CD4-positive, alpha-beta T cell treated with Interleukin-2 at 100 ng/mL for 4 hours (primary cell): ENCODE results near the gene PDGFA.

Experiments used
- DNase-seq: peaks from one replicate; pipeline ENCODE4 v3.0.0-alpha.2; 2020; ENCODE audit warnings: low spot score

Gene PDGFA

GRCh38 chr7:473870-474604 lies 45.6 kb downstream of the PDGFA start:
- no peak for DNase-seq

DNA sequence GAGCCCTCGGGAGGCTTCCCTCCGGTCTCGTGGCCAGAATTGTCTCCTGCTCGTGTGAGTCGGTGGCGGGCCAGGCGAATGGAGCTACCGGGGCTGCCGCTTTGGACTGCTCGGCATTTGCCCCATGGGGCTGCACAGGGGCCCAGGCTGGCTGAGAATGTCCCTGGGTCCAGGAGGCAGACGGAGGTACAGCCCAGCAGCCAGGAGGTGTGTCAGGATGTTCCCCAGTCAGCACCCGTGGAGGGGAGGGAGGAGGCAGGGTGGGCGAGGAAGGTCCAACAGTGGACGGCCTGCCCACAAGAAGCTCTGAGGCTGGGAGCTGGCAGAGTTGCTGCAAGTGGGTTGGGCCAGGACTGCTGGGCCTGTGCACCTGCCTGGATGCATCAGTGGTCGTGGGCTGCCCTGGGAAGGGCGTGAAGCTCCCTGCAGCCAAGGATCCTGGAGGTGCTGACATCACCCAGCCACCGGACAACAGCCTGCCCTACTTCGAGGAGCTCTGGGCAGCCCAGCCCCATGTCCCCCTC lies 46.4 kb downstream of the PDGFA start:
- DNase-seq, result no peak

DNA sequence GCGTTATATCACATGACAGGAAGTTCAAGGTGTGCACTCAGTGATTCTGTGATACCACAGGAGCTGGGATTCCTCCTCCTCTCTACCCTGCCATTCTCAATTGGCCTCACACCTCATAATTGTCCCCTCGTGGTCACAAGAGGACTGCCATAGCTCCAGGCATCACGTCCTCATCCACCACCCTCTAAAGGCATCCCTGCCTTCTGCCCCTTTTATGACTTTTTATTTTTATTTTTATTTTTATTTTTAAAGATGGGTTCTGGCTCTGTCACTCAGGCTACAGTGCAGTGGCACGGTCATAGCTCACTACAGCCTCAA lies 47.0 kb downstream of the PDGFA start:
- DNase-seq, result no peak

DNA sequence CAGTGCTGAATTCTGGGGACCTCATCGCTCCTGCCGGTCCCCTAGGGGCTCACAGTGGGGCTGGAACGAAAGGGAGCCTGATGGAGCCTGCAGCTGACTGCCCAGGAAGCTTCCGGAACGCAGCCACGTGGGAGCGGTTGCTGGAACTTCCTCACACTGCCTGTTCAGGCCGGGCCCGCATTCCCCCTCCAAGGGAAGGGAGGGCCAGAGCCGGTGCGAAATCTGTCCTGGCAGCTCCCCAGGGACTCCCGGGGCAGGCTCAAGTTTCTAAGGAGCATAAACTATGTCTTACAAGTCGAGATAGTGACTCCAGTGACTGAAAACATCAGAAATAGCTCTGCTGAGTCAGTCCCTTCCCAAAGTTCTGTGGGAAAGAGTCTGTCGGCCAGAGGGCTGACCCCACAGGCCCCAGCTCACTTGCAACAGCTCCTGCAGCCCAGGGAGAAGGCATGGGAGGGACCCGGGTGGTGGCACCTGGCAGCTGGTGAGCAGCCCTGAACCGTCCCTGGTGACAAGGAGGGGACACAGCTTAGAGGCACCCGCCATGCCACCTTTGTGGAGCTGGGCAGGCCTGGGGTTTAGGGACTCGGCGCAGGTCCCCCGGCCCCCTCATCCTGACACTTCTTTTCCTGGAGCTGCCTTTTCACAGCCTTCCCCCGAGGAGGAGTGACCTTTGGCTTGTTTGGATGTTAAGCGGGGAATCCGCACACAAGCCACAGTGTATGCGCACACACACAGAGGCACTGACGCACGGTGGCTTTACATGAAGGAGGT lies 47.6 kb downstream of the PDGFA start:
- DNase-seq, result no peak

DNA sequence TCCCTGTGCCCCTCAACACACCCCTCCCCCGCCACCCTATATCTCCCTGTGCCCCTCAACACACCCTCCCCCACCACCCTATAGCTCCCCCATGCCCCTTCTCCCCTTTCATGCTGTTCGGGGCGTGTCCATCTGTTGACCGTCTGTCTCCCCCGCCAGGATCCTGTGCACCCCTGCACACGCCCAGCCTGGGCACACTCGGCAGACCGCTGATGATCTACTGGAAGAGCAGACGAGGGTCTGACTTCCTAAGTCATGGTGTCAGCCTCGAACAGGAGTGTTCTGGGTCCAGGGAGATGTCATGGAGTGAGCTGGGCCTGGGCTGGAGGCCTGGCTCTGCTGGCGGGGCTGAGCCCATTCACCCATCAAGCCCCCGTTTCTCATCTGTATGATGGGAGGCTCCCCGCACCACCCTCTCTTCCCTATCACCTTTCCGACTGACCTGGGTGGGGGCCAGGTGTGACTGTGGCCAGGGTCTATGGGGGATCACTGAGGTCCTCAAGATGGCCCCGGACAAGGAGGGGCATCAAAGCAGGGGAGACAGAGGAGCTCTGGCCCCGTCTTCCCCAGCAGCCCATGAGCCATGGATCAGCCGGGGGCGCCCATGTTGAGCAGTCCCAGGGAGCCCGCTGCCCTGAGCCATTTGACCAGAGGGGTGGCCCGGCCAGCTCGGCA lies 48.3 kb downstream of the PDGFA start:
- DNase-seq, result no peak

- no peak for DNase-seq
These were observed 50.1 kb downstream of the PDGFA start for GRCh38 chr7:469563-469961.

DNA sequence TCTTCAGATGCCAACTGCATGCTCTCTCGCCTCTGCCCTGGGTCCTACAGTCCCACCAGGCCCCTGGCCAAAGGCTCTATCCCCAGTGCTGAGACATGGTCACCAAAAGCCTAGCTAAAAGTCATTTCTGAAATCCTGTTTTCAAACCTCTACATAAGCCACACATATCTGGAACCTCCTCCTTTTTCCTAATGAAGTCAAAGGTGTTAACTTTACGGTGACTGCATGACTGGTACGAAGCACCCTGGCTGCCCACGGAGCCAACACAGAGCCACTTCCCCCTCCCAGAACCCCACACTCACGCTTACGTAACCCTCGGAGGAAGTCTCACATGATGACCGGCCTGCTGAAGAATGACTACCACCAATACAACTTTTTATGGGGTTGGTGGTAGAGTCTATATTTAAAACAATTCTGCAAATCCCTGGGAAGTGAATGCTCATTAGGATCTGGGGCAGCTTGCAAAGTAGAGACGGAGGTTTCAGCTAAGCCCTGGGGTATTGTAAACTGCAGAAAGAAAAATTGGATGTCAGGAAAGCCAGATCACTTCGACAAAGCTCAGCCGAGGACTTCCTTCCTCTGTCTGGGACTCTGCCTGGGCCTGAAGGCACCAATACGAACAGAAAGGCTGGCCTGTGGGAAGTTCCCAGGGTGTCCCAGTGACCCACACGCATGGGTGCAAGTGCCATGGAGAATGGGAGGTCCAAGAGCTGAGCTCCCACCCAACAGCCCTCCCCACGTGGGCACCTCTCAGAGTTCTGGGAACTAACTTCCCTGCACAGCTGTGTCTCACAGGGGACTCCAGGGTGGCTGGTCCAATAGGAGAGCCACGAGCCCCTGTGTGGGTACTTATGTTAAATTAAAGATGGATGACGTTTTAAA lies 50.7 kb downstream of the PDGFA start:
- DNase-seq, result peak; percentile 2

GRCh38 chr7:467856-468545 lies 51.6 kb downstream of the PDGFA start:
- no peak for DNase-seq

- no peak for DNase-seq
These were observed 52.2 kb downstream of the PDGFA start for GRCh38 chr7:467393-467828.

DNA sequence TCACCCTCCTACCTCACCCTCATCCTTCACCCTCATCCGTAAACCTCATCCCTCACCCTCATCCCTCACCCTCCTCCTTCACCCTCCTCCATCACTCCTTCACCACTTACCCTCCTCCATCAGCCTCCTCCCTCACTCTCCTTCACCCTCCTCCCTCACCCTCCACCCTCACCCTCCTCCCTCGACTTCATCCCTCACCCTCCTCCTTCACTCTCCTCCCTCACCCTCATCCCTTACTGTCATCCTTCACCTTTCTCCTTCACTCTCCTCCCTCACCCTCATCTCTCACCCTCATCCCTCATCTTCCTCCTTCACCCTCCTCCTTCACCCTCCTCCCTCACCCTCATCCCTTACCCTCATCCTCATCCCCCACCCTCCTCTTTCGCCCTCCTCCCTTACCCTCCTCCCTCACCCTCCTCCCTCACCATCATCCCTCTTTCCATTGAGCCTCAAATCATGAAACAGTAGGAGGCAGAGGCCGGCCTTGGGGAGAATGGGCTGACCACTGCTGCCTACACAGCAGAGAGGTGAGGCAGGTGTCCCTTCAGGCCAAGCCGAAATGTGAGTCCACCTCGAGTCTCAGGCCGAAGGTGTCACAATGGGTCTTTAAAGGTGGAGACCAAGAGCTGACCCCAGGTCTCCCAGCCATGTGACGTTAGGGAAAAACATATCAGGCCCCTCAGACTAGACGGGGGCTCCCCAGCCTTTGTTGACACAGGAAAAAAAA lies 53.0 kb downstream of the PDGFA start:
- DNase-seq, result no peak

DNA sequence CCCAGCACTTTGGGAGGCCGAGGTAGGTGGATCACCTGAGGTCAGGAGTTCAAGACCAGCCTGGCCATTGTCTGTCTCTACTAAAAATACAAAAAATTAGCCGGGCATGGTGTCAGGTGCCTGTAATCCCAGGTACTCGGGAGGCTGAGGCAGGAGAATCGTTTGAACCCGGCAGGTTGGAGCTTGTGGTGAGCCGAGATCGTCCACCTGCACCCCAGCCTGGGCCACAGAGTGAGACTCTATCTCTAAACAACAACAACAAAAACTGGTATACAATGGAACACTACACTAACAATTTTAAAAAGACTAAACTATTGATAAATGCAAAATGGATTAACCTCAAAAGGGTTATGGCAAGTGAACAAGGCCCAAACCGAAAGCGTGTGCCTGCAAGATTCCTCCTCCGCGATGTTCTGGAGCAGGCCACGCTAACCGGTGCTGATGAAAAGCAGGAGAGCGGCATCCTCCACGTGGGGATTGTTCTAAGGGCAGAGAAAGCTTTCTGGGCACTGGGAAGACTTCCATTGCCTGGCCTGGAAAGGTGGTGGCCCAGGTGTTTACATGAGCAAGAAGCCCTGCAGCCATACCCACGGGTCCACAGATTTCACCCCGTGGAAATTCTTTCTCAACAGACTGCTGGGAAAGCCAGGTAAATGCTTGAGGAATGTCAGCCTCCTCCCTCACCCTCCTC lies 53.8 kb downstream of the PDGFA start:
- no peak for DNase-seq

DNA sequence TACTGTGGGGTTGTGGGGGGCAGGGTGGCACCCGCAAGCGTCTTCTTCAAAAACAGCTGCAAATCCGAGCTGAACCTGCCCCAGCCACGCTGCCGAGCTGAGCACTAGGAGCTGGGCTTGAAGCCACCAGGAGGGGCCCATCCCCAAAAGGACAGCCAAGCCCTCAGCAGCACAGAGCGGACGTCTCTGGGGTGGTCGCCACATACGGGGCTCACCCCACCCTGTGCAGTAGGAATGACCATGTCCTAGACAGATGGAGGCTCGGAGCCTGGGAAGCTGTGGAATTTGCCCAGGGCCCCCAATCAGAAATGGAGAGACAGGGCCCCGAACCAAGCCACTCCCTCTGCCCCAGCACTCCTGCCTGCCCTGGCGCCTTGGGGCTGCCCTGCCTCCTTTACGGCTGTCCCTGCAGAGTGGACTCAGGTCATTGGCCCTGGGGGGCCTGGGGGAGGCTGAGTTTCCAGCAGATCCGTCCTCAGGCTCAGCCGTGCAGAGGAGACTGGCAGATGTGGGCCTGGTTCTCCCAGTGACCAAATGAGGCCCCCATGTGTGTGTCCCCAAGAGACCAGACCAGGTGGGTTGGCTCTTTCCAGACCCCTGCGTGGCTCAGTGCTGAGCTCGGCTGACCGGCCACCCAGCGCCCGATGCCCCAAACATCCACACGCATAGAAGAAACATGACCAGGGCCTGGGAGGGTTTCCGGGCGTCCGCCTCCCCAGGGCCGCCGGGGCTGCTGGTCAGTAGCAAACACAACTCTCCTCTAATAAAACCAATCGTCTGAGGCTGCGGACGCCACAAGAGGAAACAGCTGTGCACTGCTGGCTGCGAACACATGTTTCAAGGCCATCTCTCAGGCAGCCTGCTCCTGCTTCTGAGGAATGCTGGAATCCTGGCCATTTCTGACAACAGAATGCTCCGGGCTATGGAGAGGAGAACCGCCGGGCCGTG lies 54.9 kb downstream of the PDGFA start:
- DNase-seq, result no peak

- DNase-seq, result no peak
These were observed 55.7 kb downstream of the PDGFA start for GRCh38 chr7:463817-464453.

GRCh38 chr7:463362-463781 lies 56.3 kb downstream of the PDGFA start:
- no peak for DNase-seq

DNA sequence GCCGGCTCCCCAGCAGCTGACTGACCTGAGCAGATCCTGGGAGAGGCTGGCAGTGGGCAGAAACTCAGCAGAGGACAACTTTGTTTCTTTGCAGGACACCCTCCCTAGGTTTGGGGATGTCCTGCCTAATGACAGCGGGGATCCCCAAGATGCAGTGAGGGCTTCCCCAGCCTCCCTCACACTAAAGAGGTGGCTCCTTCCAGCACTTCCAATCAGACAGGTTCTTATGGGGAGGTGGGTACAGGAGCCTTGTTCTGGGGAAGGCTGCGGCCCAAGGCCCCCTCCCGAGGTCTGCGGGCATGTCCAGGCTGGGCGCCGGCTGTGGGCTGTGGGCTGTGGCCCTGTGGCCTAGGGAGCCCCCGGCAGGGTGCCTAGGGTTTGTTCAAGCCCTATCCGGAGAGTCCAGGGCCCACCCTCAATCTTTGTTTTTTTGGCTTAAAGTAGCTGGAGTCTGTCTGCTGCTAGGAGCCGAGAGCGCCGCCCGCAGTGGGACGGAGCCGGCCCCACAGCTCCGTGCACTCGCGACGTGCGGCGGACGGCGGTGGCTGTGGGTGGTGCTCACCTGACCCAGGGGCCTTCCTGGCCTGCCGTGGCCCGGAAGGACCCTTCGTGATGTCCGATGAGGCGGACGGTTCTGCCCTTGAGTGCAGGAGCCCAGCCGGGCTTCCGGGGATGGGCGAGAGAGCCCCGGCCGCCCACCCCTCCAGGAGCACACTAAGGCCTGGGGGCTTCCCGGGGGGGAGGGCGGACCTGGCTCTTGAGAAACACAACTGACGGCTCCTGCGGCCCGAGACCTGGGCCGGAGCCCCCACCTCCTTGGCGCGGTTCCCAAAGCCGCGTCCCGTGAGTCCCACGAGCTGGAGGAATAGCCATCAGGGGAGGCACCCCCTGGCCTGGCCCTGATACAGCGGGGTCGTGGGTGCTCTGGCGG lies 57.2 kb downstream of the PDGFA start:
- DNase-seq, result no peak

DNA sequence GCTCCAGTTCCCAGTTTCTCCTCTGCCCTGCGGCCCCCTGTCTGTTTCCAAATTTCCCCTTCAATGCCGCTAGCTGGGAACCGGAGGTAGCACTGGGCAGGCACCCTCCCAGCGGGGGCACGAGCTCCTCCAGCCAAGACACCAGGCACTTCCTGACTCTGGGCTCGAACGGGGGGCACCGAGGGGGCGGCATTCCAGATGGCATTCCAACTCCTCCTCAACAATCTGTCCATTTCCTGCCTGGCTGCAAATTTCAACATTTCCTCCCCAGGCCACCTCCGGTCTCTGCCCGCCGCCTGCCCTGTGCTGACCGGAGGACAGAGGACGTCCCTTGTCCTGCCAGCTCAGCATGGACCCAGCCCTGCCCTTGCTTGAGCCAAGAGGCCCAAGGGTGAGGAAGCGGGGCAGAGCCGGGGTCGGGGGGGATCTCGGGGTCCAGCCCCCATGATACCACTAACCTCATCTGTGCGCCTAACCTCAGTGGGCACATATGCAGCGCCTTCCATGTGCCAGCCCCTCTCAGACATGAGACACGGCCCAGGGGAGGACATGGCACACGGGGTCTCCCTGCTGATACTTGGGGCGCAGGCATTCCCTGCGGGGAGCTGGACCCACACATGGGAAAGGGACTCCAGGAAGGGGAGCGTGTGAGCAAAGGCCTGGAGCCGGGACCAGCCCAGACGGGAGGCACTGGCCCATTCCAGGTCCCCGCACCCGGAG lies 58.0 kb downstream of the PDGFA start:
- DNase-seq, result no peak

DNA sequence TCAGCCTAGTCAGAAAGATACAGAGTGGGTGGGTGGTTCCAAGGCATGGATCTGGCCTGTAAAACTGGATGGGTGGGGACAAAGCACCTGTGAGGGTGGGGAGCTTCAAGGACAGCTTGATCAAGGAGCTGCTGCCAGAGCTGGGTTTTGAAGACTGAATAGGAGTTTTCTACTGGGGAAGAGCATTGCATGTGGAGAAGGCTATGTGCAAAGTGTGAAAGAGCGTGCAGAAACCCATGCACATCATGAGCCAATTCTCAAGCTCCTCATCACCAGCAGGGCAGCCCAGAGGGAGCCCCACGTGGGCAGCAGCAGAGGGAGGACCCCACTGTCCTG lies 58.6 kb downstream of the PDGFA start:
- DNase-seq, result no peak
